DMS53 treated with DMSO at 0.1 percent for 48 hours (cell line): ENCODE results near the gene TFE3.

ENCODE experiments used
- DNase-seq: peaks from one replicate; lab custom pipeline; 2025; ENCODE audit not compliant: unreplicated experiment; lab: John Stamatoyannopoulos, UW

TFE3 gene

GRCh38 chrX:49061490-49061889 is 18.3 kb upstream of the TFE3 start:
- no peak for DNase-seq

DNA sequence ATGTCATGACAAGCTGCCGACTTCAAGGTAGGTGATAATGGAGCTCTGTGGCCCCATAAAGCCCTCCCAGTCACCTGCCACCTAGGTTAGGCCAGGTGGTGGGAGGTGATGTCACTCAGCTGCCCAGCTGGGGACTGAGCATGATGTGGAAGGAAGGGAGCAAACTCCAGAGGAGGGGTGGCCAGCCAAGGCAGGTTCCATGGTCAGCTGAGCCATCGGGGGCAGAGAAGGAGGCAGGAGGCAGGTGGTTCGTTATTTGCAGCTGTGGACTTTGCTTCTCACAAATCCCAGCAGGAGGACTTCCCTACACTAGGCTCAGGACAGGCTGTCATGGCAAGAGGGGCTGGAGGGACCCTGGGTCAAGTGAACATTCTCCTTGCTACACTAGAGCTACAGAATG is 17.8 kb upstream of the TFE3 start:
- peak; percentile 19 for DNase-seq

DNA sequence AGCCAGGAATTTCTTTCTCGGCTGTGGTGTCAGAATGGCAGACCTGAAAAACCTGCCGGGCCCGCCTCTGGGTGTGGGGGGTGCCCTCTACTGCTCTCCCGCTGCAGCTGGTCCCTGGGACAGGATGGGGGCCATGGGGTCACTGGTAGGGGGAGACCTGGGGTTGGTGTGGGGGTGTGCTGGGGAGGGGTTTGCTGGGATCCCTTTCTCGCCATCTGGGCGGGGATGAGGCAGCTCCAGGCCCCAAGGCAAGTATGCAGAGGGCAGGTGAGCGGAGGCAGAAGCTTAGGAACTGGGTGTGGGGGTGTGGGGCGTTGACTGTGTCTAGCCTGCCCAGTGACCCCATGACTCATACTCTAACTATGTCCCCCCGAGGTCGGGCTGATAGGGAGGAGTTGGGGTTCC is 16.5 kb upstream of the TFE3 start:
- DNase-seq = no peak

- no peak for DNase-seq
Measured at GRCh38 chrX:49059201-49059600, 16.0 kb upstream of the TFE3 start.

- DNase-seq = no peak
Measured at GRCh38 chrX:49058794-49059193, 15.6 kb upstream of the TFE3 start, which contains the start of gene CCDC120. Gene CCDC120, plus strand, starts transcription at chrX:49058999. Its CDS starts 3,043 bp downstream, at chrX:49062042.

GRCh38 chrX:49054073-49054762 is 11.1 kb upstream of the TFE3 start:
- DNase-seq = no peak

DNA sequence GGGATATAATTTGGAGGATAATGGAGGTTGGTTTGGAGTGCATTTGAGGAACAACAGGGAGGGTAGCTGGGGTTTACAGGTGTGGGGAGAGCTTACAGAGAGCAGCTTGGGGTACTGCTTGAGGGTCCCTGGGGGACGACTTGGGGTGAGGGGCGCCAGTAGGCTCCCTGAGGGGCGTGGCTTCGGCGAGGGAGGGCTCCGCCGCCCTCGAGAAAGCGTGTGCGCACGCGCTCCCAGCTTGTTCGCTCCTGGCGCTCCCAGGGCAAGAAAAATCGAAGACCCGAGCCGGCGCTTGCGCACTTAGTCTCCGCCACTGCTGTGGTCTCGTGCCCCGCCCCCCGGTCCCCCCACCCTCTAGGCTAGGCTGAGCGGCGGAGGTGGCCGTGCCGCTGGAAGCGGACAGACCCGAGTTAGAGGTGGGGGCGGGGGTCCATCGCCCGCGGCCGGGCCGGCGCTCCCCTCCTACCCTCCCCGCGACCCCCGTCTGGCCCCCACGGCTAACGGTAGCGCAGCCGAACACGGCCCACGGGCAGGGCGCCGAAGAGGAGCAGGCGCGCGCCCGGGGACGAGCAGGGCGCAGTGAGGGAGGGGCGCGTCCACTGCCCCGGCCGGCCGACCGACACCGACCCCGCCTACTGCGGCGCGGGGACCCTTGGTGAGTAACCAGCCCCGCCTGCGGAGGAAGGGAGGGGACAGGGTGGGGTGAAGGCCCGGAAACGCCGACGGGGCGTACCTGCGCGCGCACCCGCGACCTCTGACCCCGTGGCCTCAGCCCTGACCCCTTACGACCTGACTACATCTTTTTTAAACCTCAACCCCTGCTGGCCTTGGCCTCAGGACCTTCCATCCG is 10.3 kb upstream of the TFE3 start:
- DNase-seq = peak; percentile 35

DNA sequence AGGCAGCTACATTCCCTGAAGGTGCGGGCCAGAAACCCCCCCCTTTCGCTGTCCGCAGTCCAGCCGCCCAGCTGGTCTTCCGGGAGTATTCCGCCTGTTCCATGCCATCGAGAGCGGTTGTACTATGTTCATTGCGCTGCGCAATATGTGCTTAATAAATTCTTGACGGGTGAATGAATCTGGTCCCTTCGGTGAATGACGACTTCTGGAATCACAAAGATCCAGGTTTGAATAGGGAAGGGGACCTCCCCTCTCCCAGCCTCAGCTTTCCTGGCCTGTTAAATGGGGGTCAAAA is 777 bp upstream of the TFE3 start:
- no peak for DNase-seq

DNA sequence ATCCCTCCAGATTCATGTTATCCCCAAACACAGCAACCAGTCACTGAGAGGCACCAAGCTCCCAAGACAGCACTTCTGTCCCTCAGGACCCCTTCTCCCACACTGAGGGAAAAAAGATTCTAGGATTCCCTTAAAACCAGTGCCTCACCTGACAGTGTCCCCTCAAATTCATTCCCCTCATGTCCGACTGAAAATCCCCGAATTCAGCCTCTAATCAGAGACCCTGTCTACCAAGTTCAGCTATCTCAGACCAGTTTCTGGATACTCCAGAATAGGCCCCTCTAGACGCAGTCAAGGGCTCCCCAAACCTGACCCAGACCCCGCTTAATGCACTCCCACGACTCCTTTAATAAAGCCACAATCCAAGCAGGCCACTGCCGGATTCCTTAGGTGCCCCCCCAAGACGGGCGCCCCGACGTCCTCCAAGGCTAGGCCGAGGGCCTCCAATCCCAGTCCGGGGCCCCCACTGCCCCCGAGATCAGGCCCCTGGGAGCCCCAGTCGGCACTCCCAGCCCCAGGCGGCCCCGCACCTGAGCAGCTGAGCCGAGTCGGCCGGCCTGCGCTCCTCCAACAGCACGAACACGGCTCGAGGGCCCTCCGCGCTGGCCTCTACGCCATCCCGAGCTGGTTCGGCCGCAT is 457 bp downstream of the TFE3 start:
- DNase-seq = no peak

GRCh38 chrX:49041744-49042580 is 1.2 kb downstream of the TFE3 start:
- no peak for DNase-seq

GRCh38 chrX:49040376-49040955 is 2.7 kb downstream of the TFE3 start:
- DNase-seq = no peak

DNA sequence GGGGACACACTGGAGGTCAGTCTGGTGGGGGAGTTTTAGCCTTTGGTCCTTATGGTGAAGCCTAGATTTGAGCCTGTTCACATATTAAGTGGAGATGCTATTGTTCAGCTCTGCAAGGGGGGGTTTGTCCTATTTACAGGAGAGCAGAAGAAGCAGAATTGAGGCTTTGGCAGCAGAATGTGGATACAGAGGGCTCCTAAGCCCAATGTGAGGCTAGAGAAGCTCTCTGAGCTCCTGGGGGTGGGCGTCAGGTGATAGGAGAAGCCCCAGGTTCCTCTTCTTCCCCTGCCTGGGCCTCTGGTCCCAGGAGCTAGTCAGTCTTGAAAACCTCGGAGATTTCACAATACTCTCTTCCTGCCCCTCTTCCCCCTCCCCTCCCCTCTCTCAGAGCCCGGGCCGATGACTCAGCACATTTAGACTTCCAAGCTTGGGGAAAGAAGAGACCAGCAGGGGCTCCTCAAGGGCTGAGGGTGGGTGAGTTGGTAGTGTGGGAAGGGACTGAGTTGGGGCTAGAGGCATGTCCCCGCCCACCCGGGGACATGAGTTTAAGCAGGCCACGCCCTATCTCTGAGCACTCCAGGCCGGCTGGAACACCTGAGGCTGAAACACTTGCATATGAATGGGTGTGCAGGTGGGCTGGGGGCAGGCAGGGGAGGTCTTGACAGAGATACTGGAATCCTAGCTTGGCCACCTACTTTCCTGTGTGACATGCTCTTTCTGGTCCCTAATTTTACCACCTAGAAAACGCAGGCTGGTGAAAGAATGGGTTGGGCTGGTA is 3.4 kb downstream of the TFE3 start:
- peak; percentile 28 for DNase-seq

DNA sequence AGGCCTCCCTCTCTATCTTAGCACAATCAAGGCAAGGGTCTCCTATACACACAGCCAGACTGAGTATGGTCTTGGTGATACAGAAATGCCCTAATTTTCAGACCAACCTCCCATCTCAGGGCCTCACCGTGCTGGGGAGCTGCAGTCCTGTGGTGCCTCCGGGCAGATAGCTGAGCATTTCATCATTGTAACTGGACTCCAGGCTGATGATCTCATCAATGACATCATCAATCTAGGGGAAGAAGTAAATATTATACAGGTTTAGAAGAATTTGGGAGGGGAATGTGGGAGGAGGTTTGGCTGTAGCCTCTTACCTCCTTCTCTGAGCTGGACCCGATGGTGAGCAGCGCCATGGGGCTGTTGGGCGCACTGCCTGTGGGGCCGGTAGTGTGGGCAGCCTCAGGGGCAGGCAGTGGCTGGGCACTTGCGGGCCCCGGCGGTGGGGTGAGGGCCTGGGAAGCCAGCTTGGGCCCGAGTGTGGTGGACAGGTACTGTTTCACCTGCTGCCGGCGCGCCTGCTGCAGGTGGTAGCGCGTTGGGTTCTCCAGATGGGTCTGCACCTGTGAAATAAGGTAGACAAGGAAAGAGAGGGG is 5.2 kb downstream of the TFE3 start:
- no peak for DNase-seq

DNA sequence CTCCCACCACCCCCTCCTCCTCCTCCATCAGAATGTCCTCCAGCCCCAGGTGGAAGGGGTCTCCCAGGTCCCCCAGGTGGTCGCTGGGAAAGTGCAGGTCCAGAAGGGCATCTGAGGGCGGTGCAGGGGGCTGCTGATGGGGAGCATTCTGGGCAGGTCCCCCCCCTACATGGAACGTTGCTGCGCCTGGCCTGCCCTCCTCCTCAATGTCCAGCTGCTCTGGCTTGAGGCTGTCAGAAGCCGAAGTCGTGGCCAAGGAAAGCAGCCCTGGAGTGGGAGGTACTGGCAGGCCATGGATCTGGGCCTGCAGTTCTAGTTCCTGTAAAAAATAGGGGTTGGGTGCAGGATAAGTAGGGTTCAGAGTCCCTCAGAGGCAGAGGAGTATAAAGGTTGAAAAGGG is 12.9 kb downstream of the TFE3 start:
- no peak for DNase-seq

DNA sequence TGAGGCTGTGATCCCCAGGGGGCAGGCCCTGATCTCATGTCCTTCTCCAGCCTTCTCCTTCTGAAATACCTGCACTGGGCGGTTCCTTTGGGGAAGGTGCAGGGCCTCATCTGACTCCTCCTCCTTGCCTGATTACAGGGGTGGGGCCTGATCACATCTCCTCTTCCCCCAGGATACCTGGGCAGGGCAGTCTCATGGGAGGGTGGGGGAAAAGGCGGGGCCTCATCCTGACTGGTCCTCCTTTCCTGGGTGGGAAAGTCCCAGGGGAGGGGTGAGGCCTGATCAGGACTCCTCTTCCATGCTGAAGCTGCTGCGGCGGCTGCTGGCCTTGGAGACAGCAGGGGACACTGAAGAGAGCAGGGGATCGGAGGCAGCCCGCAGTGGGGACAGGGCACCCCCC is 13.3 kb downstream of the TFE3 start:
- DNase-seq = no peak

DNA sequence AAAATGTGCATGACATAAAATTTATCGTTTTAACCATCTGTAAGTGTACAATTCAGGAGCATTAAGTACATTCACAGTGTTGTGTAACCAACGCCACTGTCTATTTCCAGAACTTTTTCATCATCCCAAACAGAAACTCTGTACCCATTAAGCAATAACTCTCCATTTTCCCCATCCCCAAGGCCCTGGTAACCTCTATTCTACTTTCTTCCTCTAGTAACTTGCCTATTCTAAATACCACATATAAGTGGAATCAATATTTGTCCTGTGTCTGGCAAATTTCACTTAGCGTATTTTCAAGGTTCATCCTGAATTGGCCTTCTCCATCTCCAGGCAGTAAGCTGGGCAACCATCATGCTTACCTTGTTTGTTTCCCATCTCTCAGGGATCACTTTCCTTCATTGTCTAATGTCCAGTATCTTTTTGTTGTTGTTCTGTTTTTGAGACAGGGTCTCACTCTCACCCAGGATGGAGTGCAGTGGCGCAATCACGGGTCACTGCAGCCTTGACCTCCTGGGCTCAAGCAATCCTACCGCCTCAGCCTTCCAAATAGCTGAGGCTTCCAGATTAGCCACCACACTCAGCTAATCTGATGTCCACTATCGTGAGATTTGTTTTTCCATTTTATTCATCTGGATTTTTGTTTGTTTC is 23.4 kb downstream of the TFE3 start:
- no peak for DNase-seq

DNA sequence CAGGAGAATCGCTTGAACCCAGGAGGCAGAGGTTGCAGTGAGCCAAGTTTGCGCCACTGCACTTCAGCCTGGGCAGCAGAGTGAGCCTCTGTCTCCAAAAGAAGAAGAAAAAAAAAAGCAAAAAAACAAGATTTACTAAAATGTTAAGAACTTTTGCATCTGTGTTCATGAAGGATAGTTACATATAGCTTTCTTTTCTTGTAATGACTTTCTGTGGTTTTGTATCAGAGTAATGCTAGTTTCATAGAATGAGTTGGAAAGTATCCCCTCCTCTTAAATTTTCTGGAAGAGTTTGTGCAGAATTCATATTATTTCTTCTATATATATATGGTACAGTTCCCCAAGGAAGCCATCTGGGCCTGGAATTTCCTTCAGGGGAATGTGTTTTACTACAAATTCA is 24.1 kb downstream of the TFE3 start:
- no peak for DNase-seq

DNA sequence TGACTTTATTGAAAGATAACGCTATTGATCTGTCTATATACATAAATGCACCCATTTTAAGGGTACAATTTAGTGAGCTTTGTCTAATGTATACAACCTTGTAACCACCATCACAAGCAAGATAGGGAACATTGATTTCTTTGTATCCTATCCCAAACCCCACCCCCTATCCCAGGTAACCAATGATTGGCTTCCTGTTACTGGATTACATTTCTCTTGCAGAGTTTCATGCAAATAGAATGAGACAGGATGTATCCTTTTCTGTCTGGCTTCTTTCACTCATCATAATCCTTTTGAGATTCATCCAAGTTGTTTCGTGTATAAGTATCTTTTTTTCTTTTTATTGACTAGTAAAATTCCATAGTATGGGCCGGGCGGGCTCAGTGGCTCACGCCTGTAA is 39.5 kb downstream of the TFE3 start:
- DNase-seq = no peak
